Measurements from ENCODE around the gene DUSP3.

The DUSP3 gene

DNA sequence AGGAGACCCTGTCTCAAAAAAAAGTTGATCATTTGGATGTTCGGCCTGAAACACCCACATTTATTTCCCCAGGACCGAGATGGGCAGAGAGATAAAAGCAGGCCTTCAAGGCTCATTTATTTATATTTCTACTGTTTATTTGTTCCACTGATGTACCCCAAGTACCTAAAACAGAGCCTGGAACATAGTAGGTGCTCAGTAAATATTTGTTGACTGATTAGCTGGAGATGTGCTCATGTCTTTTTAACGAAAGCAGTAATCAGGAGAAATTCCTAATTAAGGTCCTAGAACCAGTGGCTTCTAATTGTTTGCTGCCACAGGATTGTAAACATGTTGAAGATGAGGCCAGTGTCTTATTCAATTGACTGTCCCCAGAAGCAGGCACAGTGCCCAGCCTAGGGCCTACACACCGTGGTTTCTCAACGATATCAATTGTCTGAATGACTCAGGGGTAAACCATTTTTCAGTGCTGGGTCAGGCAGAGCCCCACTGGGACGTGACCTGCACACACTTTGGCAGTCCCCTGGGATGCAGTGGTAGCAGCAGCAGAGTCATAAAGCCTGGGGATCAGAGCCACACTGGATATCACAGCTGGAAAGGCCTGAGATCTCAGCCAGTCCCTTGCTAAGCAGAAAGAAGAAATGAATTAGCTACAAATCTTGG, 54.9 kb downstream of the DUSP3 start:
- no peak for DNase-seq

DNA sequence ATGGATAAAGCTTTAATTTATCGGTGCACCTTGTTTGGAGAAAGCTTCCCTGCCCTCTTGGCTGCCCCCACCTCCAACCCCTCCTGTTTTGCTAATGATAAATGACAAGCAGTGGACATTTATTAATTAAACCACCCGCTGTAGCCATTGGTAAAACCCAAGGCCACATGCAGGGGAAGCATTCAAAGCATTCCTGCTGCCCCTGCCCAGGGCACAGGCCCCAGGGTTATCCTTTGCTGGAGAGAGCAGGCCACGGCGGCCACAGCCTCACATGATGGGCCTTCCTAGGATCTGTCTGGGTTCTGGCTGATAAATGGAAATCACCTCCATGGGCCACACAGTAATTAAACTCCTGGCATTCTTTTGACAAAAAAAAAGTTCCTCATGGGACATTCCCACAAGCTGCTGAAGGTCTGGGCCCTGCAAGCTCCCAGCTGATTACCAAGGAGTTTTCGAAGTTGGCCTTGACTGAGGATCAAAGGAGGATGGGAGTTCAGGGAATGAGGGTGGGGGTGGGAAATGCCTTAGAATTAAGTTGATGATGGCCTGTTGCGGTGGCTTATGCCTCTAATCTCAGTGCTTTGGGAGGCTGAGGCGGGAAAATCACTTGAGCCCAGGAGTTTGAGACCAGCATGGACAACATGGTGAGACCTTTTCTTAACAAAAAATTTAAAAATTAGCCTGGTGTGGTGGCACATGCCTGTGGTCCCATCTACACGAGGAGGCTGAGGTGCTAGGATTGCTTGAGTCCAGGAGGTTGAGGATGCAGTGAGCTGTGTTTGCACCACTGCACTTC, 55.7 kb downstream of the DUSP3 start:
- DNase-seq = no peak

DNA sequence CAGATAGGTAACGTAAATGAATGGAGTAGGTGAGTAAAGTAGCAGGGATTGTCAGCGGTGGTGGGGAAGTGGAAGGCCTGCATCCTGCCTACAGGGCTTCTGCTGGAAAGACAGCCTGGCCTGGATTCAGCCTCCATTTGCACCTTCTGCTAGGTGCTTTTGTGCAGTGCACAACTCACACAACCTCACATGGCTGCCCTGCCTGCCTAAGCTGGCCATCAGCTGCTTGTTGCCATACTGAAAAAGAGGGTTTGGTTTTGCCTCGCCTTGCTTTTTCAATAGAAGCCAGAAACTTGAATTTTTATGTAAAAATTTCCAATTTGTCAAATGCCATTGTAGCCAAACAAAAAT, 56.5 kb downstream of the DUSP3 start:
- no peak for DNase-seq

DNA sequence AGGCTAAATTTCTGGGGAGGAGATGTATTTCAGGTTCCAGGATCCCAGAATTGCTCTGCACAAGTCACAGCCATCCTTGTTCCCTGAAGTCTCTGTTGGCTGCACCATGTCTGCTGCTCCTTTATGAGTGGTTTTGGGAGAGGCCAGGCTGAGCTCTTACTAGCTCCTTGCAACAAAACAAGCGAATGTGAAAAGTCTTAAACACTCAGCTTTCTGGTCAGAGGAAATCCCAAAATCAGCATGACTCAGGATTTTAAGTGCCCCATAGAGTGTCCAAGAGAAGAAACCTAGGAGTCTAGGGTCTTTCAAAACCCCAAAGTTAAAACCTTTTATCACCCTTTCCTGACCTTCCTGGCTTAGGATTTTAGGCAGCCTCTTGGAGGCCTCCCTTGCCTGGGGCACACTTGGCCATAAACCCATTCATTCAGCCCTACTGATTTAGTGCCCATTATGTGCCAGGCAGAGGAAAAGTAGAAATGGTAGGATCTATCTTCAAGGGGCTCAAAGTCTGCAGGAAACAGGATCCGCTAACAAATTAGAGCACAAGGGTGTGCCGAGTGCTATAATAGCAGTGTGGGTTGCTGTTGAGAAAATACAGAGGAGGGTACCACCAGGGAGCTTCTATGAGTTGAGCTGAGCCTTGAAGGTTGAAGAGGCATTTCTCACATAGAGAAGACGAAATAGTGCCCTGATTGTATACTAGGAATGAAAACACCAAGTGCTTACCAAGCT, 57.1 kb downstream of the DUSP3 start:
- no peak for DNase-seq

DNA sequence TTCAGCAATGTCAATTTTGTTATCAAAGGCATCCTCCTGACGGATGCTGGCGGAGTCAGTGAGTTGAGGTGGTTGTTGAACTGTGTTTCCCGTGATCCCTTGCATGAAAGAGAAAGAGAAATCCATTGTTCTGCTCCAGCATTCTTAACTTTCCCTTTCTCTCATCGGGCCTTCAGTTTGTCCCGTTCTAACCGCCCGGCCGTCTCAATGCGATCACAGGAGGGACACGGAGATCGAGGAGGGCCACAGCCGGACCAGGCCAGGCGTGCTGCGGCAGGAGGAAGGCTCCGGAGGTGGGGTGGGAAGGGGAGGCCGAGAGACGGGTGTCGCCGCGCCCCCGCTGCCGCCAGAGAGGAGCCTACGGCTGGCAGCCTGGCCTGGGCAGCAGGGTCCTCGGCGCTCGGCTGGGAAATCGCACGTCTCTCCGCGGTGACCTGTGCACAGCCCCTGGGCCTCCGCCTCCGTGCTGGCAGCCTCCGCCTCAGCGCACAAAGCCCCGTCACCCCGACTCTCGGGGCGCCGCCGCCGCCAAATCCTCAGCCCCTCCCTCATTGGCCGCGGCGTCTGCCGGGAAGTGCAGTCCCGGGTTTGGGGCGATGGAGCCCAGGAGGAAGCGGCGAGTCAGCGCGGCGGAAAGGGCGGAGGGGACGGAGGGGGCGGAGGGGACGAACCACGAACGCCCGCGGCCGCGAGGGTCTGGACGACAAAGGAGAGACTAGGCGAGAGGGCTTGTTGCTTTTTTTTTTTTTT, 58.3 kb downstream of the DUSP3 start:
- DNase-seq = peak; percentile 84

DNA sequence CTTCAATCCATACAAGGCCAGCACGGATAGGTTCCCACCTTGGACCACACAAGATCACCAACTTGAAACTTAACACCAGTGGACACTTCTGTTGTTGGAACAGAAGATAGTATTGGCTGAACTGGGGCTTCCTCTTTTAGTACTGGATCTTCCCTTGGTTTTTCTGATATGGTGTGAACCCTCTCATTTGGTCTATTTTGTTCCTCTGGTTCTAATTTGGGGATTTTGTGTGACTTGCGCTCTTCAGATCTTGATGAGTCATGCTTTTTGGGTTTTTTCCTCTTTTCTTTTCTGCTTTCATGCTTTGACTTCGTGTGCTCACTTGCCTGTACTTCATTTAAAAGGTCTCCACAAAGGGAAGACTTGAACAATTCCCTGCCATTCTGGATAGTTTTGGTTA, 59.2 kb downstream of the DUSP3 start:
- no peak for DNase-seq

DNA sequence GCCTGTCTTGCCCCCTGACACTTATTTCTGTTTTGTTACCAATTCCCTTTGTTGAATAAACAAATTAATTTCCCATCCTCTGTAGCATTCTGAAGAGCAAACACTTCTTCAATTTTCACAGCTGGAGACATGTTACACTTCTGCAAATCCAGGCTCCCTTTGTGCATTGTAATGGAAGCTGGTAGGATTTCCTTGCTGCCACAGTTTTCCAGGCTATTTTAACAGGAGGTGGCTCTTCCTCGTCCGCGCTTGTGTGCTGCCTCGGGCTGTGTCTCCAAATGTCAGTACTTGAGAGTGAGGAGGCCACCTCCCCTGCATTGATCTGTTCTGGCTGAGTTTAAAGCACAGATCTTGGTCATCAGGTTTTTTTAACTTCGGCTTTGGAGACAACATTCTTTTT, 60.2 kb downstream of the DUSP3 start:
- DNase-seq = no peak

DNA sequence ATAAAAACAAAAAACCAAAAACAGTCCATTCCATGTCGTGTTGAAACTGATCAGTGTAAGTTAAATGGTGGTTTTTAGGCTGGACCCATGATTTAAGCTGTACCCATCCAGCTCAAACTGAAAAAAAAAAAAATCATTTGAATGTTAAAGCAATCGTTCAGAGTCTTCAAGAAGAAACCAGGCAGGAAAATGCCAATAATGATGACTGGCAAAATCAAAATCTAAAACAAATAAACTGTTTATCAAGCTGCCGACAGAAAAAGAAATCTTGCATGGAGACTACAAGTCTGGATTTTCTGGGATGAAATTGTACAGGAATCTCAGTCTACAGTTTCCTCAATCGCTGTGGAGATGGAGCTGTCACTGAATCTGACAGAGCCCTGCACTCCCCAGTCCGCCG, 60.9 kb downstream of the DUSP3 start:
- no peak for DNase-seq
